SHP77 treated with DMSO at 0.1 percent for 48 hours (cell line): Measurements from ENCODE around the gene USP9X.
A peak's percentile ranks its signal among the peaks of the same experiment; 100 is the strongest.
"Not testable (repeated sequence)": the region's sequence is repeated elsewhere in the genome, so short reads cannot be mapped to it uniquely, and the experiment has no call there.

Experiments used
- DNase-seq: peaks from one replicate; lab custom pipeline; 2025; lab: John Stamatoyannopoulos, UW

Gene USP9X

GRCh38 chrX:41085512-41085877 lies 250 bp downstream of the USP9X start:
- DNase-seq: peak; percentile 7

GRCh38 chrX:41085878-41086626 lies 807 bp downstream of the USP9X start:
- no peak for DNase-seq

- no peak for DNase-seq
Measured at GRCh38 chrX:41086627-41086932, 1.3 kb downstream of the USP9X start.

- DNase-seq: no peak
Measured at GRCh38 chrX:41087201-41087600, 2.0 kb downstream of the USP9X start.

GRCh38 chrX:41090568-41091238 lies 5.5 kb downstream of the USP9X start:
- no peak for DNase-seq

GRCh38 chrX:41092776-41093175 lies 7.5 kb downstream of the USP9X start:
- DNase-seq: no peak

GRCh38 chrX:41095174-41095573 lies 9.9 kb downstream of the USP9X start:
- no peak for DNase-seq

- no peak for DNase-seq
Measured at GRCh38 chrX:41095908-41096307, 10.7 kb downstream of the USP9X start.

GRCh38 chrX:41096339-41096955 lies 11.2 kb downstream of the USP9X start:
- DNase-seq: no peak

GRCh38 chrX:41097326-41097725 lies 12.1 kb downstream of the USP9X start:
- DNase-seq: no peak

GRCh38 chrX:41100200-41100599 lies 15.0 kb downstream of the USP9X start:
- DNase-seq: no peak

- DNase-seq: no peak
Measured at GRCh38 chrX:41100819-41101218, 15.6 kb downstream of the USP9X start.

GRCh38 chrX:41105005-41105404 lies 19.8 kb downstream of the USP9X start:
- no peak for DNase-seq

GRCh38 chrX:41106257-41106656 lies 21.0 kb downstream of the USP9X start:
- not testable (repeated sequence) for DNase-seq

- DNase-seq: no peak
Measured at GRCh38 chrX:41108007-41108406, 22.8 kb downstream of the USP9X start.

- no peak for DNase-seq
Measured at GRCh38 chrX:41108463-41109205, 23.4 kb downstream of the USP9X start.

GRCh38 chrX:41110801-41111625 lies 25.8 kb downstream of the USP9X start:
- no peak for DNase-seq

GRCh38 chrX:41115104-41115425 lies 29.8 kb downstream of the USP9X start:
- DNase-seq: not testable (repeated sequence)

GRCh38 chrX:41116948-41117347 lies 31.7 kb downstream of the USP9X start:
- DNase-seq: no peak

GRCh38 chrX:41118156-41118555 lies 32.9 kb downstream of the USP9X start:
- no peak for DNase-seq

GRCh38 chrX:41119803-41120202 lies 34.6 kb downstream of the USP9X start:
- no peak for DNase-seq

GRCh38 chrX:41121766-41122165 lies 36.5 kb downstream of the USP9X start:
- no peak for DNase-seq
